Spleen (tissue), 7 donors: ENCODE data around the gene MPP7.

Experiments used
- POLR2A ChIP-seq, 3 donors: fragments of 450-650 bp; IDR thresholded peaks; one replicate each; pipeline ENCODE4 v1.5.1; 2017; ENCODE audit warnings: antibody characterized with exemption in 3 of 3, mild to moderate bottlenecking in 1 of 3
- POLR2AphosphoS5 ChIP-seq, 3 donors: sonication (generic); formaldehyde crosslinking; IDR thresholded peaks; one replicate each; pipeline ENCODE4 v1.5.1; 2017; ENCODE audit warnings: antibody characterized with exemption in 3 of 3
- TF ChIP-seq, protein P1 (sequence below), 11 experiments: fragments of 200-600 bp in 7 of 11; fragments of 450-650 bp in 4 of 11; sonication (generic) in 4 of 11; IDR thresholded peaks in 8 of 11; conservative IDR thresholded peaks in 3 of 11; 1 replicate in 7 of 11; 2 replicates in 4 of 11; pipeline versions ENCODE4 v1.4.0 to v1.8.0; 2016 to 2021; ENCODE audit warnings: antibody characterized with exemption in 11 of 11, inconsistent platforms in 4 of 11, mild to moderate bottlenecking in 1 of 11
- donor health status: DM: no; HTN: no; CAD: no; lungs with moderate emphysema.
- donor health status: DM: no; HTN: no; CAD: no.
- donor health status: DM: no; HTN: no; CAD: no.

DNA sequence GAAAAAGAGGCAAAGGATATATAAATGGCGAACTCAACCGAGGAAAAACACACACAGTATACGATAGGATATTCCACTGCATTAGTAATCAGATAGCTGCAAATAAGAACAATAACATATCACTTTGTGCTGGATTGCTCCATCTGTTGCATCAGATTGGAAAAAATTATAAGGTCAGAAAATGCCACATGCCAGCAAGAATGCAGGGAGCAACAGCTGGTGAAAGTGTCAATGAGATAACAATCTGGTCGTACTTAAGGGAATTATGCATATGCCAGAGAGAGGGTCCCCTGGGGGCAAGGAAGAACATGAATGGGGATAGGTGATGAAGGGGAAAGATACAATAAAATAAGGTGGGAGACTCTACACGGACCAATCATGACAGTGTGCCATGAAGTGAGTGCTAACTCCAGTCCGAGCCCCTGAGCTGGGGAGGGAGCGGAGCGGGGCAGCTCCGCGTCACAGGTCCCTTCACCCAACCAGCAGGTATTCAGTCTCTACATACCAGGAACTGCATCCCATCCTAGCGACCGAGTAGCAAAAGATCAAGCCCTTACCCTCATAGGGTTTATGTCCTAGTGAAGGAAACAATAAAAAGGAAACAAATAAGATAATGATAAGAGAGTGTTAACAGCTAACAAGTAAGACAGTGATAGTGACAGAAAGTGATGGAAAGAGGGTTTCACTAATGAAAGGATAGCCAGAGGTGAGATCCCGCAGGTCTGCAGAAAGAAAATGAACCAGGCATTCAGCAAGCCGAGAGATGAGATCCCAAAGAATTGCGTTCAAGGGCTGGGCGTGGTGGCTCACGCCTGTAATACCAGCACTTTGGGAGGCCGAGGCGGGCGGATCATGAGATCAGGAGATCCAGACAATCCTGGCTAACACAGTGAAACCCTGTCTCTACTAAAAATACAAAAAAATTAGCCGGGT is 9.4 kb downstream of the MPP7 start:
- TF ChIP-seq POLR2A (IDR thresholded peaks at IDR 0.05) (no peak), POLR2AphosphoS5 (IDR thresholded peaks at IDR 0.05) (no peak)
- TF ChIP-seq, protein P1, sequence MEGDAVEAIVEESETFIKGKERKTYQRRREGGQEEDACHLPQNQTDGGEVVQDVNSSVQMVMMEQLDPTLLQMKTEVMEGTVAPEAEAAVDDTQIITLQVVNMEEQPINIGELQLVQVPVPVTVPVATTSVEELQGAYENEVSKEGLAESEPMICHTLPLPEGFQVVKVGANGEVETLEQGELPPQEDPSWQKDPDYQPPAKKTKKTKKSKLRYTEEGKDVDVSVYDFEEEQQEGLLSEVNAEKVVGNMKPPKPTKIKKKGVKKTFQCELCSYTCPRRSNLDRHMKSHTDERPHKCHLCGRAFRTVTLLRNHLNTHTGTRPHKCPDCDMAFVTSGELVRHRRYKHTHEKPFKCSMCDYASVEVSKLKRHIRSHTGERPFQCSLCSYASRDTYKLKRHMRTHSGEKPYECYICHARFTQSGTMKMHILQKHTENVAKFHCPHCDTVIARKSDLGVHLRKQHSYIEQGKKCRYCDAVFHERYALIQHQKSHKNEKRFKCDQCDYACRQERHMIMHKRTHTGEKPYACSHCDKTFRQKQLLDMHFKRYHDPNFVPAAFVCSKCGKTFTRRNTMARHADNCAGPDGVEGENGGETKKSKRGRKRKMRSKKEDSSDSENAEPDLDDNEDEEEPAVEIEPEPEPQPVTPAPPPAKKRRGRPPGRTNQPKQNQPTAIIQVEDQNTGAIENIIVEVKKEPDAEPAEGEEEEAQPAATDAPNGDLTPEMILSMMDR (IDR thresholded peaks at IDR 0.05 in 8 of 11, conservative IDR thresholded peaks at IDR 0.05 in 3 of 11) = no peak
